OCI-LY1 (cell line): ENCODE results near the gene FRRS1.

Experiments used
- H2AFZ ChIP-seq: fragments of 200-600 bp; sonication (generic), shearing (Covaris generic); 2 replicates; pipeline ENCODE4 v1.6.0; 2014; ENCODE audit warnings: antibody characterized with exemption, mild to moderate bottlenecking, low read length
- H3F3A ChIP-seq: fragments of 200-600 bp; sonication (generic), shearing (Covaris generic); 2 replicates; pipeline ENCODE4 v1.6.0; 2014; ENCODE audit warnings: mild to moderate bottlenecking, antibody characterized with exemption, low read length, moderate library complexity; ENCODE audit not compliant: insufficient read depth
- H3K27ac ChIP-seq: fragments of 200-600 bp; sonication (generic); 2 replicates; pipeline ENCODE4 v1.5.1; 2014; ENCODE audit warnings: low read length, mixed run types, mild to moderate bottlenecking, low read depth; ENCODE audit not compliant: poor library complexity, severe bottlenecking
- H3K27me3 ChIP-seq: fragments of 200-600 bp; sonication (generic); 2 replicates; pipeline ENCODE4 v1.6.0; 2014; ENCODE audit warnings: antibody characterized with exemption, mild to moderate bottlenecking, low read length, moderate library complexity; ENCODE audit not compliant: insufficient read depth
- H3K36me3 ChIP-seq: fragments of 200-600 bp; sonication (generic); 2 replicates; pipeline ENCODE4 v1.6.1; 2014; ENCODE audit warnings: mild to moderate bottlenecking, antibody characterized with exemption, low read length, moderate library complexity, mixed read lengths; ENCODE audit not compliant: insufficient read depth
- H3K4me1 ChIP-seq: fragments of 200-600 bp; sonication (generic); 2 replicates; pipeline ENCODE4 v1.5.1; 2014; ENCODE audit warnings: mild to moderate bottlenecking, low read length, moderate library complexity; ENCODE audit not compliant: insufficient read depth, severe bottlenecking
- H3K4me2 ChIP-seq: fragments of 200-600 bp; sonication (generic), shearing (Covaris generic); 2 replicates; pipeline ENCODE4 v1.6.1; 2014; ENCODE audit warnings: low read length
- H3K4me3 ChIP-seq: fragments of 200-600 bp; sonication (generic); 2 replicates; pipeline ENCODE4 v1.5.1; 2014; ENCODE audit warnings: low read length, low read depth, mild to moderate bottlenecking, mixed read lengths; ENCODE audit not compliant: poor library complexity, severe bottlenecking
- H3K79me2 ChIP-seq: fragments of 200-600 bp; shearing (Covaris generic); 2 replicates; pipeline ENCODE4 v1.6.1; 2016; ENCODE audit warnings: mixed run types, low read length, mixed read lengths; ENCODE audit not compliant: insufficient read depth
- H3K9ac ChIP-seq: fragments of 200-600 bp; sonication (generic), shearing (Covaris generic); 2 replicates; pipeline ENCODE4 v1.6.1; 2014; ENCODE audit warnings: mild to moderate bottlenecking, low read length, mixed read lengths
- H3K9me2 ChIP-seq: fragments of 200-600 bp; sonication (generic), shearing (Covaris generic); 2 replicates; pipeline ENCODE4 v1.6.1; 2014; ENCODE audit warnings: low read depth, mild to moderate bottlenecking, low read length, mixed read lengths
- H3K9me3 ChIP-seq: fragments of 200-600 bp; shearing (Covaris generic); 2 replicates; pipeline ENCODE4 v1.6.1; 2014; ENCODE audit warnings: low read length, mixed read lengths
- H4K20me1 ChIP-seq: fragments of 200-600 bp; sonication (generic), shearing (Covaris generic); 2 replicates; pipeline ENCODE4 v1.6.0; 2016; ENCODE audit warnings: mild to moderate bottlenecking, low read length; ENCODE audit not compliant: insufficient read depth
- EZH2 ChIP-seq: fragments of 200-600 bp; sonication (generic), shearing (Covaris generic); IDR thresholded peaks from 2 replicates; pipeline ENCODE4 v1.8.0; 2017; ENCODE audit warnings: borderline replicate concordance, mixed run types, mild to moderate bottlenecking, antibody characterized with exemption, low read length, moderate library complexity, mixed read lengths
- TF ChIP-seq, protein P1 (sequence below): fragments of 200-600 bp; sonication (generic), shearing (Covaris generic); IDR thresholded peaks from 2 replicates; pipeline ENCODE4 v1.5.1; 2017; ENCODE audit warnings: mild to moderate bottlenecking, antibody characterized with exemption, low read length, moderate library complexity, mixed read lengths

FRRS1 gene

GRCh38 chr1:99735852-99736251 lies 30.6 kb downstream of the FRRS1 start:
- Histone ChIP-seq H3K4me1 (peaks cover 6% of the 10 kb centered on the region), H3K4me3 (no peak overlapping the region), H3K79me2 (no peaks in the 10 kb centered on the region), H3K9me2 (no peaks in the 10 kb centered on the region), H3K9me3 (no peaks in the 10 kb centered on the region), H3K27ac (no peak overlapping the region), H3K27me3 (no peaks in the 10 kb centered on the region), H3K9ac (no peak overlapping the region), H3K4me2 (no peak overlapping the region), H2AFZ (no peak overlapping the region), H3K36me3 (peaks cover 11% of the 10 kb centered on the region; the same call in 1 of the 2 replicates), H4K20me1 (no peaks in the 10 kb centered on the region), H3F3A (peaks cover 4% of the 10 kb centered on the region; the same call in 1 of the 2 replicates)
- TF ChIP-seq, protein P1, sequence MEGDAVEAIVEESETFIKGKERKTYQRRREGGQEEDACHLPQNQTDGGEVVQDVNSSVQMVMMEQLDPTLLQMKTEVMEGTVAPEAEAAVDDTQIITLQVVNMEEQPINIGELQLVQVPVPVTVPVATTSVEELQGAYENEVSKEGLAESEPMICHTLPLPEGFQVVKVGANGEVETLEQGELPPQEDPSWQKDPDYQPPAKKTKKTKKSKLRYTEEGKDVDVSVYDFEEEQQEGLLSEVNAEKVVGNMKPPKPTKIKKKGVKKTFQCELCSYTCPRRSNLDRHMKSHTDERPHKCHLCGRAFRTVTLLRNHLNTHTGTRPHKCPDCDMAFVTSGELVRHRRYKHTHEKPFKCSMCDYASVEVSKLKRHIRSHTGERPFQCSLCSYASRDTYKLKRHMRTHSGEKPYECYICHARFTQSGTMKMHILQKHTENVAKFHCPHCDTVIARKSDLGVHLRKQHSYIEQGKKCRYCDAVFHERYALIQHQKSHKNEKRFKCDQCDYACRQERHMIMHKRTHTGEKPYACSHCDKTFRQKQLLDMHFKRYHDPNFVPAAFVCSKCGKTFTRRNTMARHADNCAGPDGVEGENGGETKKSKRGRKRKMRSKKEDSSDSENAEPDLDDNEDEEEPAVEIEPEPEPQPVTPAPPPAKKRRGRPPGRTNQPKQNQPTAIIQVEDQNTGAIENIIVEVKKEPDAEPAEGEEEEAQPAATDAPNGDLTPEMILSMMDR = no peak
- TF ChIP-seq EZH2 = no peak

DNA sequence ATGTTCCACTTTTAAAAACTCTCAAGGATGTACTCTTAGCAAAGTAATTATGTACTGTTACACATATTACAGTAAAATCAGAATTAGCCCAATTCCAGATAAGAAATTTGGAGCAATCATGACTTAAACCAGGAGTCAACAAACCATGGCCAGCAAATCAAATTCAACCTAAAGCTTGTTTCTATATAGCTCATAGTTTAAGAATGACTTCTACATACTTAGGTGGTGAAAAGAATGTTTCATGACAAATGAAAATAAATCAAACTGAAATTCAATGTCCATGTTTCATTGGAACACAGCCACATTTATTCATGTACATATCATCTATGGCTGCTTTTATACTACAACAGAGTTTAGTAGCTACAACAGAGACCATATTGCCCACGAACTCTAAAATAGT lies 35.1 kb downstream of the FRRS1 start:
- Histone ChIP-seq H4K20me1 (no peaks in the 10 kb centered on the region), H3F3A (peaks cover 4% of the 10 kb centered on the region; the same call in 1 of the 2 replicates), H3K4me1 (peaks cover 26% of the 10 kb centered on the region), H3K4me3 (no peak overlapping the region), H3K36me3 (no peaks in the 10 kb centered on the region), H3K9me2 (no peaks in the 10 kb centered on the region), H3K9ac (no peak overlapping the region), H2AFZ (no peak overlapping the region), H3K79me2 (no peaks in the 10 kb centered on the region), H3K9me3 (no peaks in the 10 kb centered on the region), H3K27ac (no peak overlapping the region), H3K4me2 (no peak overlapping the region), H3K27me3 (no peaks in the 10 kb centered on the region)
- TF ChIP-seq, protein P1 = no peak

DNA sequence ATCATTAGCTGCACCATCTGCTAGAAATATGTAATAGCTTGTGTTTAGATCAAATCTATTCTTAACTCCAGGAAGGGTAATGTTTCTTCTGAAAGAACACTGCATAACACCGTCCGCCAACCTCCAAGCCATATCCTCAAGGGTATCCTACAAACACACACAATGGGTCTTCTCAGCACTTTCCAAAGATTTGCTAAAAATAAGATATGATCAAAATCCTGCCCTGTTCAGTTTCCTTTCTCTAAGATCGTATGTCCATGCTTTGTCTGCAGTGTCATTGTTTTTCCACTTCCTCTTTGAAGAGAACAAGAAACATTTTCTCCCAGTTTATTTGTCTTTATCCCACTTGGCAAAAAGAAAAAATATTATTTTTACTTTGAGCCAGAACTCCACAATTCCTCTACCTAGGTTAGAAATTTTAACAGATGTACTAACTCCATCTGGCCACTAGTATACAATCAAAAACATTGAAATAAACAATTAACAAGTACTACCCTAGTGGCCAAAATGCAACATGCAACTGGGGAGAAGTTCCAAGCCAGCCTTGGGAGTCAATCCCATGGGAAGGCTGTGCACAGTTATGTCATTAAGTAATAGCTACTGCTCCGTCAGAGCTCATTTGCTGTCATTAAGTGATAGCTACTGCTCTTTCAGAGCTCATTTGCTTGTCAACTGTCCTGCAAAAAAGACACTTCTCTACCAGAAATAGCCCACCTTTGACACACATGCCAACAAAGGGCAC lies 37.8 kb downstream of the FRRS1 start:
- H3K27ac ChIP-seq = no peak overlapping the region
- no peaks in the 10 kb centered on the region for H3K9me3 ChIP-seq
- H3K79me2 ChIP-seq = no peaks in the 10 kb centered on the region
- H3K27me3 ChIP-seq = no peaks in the 10 kb centered on the region
- H4K20me1 ChIP-seq = no peaks in the 10 kb centered on the region
- TF ChIP-seq, protein P1 = peak; percentile 56
- TF ChIP-seq EZH2 = no peak
- H3F3A ChIP-seq = peaks cover 4% of the 10 kb centered on the region; the same call in 1 of the 2 replicates
- peaks cover 7% of the 10 kb centered on the region; the same call in 1 of the 2 replicates for H3K36me3 ChIP-seq
- H3K4me3 ChIP-seq = no peak overlapping the region
- no peak overlapping the region for H3K9ac ChIP-seq
- no peak overlapping the region for H3K4me2 ChIP-seq
- H3K4me1 ChIP-seq = peaks cover 29% of the 10 kb centered on the region
- no peak overlapping the region for H2AFZ ChIP-seq
- no peaks in the 10 kb centered on the region for H3K9me2 ChIP-seq
